Measurements from ENCODE around the gene GRIA4.

- TF ChIP-seq CTCF (IDR thresholded peaks at IDR 0.05) (no peak), POLR2A (IDR thresholded peaks at IDR 0.05) (no peak)
Observed at GRCh38 chr11:105781807-105782206, 171.9 kb downstream of the GRIA4 start.
